Epithelial cell of proximal tubule (primary cell): ENCODE measurements around the gene APOL2. TPM values are rescaled to one million over a fixed set of nuclear protein-coding genes. Genes with fewer than 3 reads are reported as not detected.

Experiments
- DNase-seq: peaks from one replicate; pipeline ENCODE4 v3.0.0-alpha.2; 2011; ENCODE audit warnings: low read depth
- H3K4me3 ChIP-seq: 2 replicates; pipeline ENCODE4 v1.5.1; 2011; ENCODE audit warnings: low read depth, mild to moderate bottlenecking, low read length
- total RNA-seq: library from RNA; depleted of rRNA; stranded (reverse); fragments of >200 nt; gene quantifications from 2 replicates; pipeline ENCODE4 v1.2.3, GENCODE V29; 2015
- TF ChIP-seq, protein P1 (sequence below): conservative IDR thresholded peaks from 2 replicates; pipeline ENCODE4 v1.5.1; 2012; ENCODE audit warnings: low read depth, mild to moderate bottlenecking, low read length

Gene APOL2, protein sequence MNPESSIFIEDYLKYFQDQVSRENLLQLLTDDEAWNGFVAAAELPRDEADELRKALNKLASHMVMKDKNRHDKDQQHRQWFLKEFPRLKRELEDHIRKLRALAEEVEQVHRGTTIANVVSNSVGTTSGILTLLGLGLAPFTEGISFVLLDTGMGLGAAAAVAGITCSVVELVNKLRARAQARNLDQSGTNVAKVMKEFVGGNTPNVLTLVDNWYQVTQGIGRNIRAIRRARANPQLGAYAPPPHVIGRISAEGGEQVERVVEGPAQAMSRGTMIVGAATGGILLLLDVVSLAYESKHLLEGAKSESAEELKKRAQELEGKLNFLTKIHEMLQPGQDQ
- total RNA-seq = 22.8 and 37.8 TPM in 2 replicates

DNA sequence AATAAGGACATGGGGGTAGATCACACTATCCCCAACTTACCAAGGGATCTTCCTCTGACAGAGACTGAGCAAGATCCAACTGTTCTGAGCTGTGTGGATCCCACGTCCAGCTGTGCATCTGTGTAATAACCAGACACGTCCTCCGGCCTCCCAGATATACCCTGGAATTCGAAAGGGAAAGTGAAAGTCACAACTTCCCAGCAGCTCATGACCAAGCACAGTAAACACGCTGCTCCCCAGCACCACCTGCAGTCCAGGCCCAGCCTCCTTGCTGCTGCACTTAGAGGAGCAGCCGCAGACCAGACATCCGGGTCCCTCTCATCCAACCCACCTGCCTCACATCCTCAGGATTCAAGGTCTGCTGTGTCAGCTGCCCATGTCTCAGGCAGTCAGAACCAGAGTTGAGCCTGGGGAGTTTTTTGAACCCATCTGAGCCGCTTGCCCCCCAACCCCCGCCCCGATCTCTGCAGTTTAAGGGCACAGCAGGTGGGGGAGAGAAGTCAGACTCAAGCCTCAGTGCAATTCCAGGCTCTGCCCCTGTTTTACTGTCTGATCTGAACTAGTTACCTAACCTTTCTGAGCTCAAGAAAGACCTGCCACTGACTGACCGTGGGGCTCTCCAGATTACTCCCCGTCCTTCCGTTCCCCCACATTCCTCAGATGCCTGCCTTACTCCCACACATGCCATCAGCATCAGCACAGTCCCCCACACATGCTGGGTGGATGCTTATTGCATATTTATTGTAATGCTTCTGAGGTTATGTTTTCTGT lies at the start of gene APOL2:
Gene APOL2 (minus strand): TSS at position 127 of the 771 bp plus-strand sequence. CDS start 6,365 bp downstream, outside the sequence.
- TF ChIP-seq, protein P1, sequence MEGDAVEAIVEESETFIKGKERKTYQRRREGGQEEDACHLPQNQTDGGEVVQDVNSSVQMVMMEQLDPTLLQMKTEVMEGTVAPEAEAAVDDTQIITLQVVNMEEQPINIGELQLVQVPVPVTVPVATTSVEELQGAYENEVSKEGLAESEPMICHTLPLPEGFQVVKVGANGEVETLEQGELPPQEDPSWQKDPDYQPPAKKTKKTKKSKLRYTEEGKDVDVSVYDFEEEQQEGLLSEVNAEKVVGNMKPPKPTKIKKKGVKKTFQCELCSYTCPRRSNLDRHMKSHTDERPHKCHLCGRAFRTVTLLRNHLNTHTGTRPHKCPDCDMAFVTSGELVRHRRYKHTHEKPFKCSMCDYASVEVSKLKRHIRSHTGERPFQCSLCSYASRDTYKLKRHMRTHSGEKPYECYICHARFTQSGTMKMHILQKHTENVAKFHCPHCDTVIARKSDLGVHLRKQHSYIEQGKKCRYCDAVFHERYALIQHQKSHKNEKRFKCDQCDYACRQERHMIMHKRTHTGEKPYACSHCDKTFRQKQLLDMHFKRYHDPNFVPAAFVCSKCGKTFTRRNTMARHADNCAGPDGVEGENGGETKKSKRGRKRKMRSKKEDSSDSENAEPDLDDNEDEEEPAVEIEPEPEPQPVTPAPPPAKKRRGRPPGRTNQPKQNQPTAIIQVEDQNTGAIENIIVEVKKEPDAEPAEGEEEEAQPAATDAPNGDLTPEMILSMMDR = peak; percentile 67
- H3K4me3 ChIP-seq = peak within 1 kb of the TSS; percentile 81
- DNase-seq = peak; percentile 69

DNA sequence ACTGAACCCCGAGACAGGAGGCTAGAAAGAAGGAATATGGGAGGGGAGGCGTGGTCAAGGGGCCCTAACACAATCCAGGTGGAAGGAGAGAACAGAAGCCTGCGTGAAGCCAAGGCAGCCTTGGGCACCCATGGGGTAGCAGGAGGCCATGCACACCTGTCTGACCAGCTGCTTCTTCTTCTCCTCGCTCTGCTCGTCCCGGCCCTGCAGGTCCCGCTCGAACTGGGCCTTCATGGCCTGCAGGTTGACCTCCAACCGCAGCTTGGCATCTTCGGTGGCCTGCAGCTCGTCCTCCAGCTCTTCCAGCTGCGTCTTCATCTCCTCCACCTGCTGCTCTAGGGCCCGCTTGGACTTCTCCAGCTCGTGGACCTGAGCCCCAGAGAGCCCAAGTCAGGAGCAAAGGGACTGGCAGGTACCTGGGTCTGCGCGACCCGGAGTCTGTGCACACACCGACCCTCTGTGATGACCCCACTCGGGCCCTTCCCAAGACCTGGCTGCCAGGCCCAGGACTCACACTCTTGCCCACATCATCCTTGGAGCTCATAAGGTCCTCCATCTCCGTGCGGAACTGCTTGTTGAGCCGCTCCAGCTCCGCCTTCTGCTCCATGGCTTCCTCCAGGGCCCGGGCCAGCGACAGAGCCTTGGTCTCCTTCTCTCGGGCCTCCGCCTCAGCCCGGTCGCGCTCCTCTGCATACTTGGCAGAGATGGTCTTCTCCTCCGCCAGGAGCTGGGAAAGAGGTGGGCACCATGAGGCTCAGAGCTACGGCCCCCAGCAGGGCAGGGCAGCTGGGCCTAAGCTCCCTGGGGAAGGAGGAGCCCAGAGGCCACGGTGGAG lies 49.5 kb upstream of the APOL2 start:
- H3K4me3 ChIP-seq = no peak overlapping the region
- TF ChIP-seq, protein P1 = no peak
- DNase-seq = no peak

DNA sequence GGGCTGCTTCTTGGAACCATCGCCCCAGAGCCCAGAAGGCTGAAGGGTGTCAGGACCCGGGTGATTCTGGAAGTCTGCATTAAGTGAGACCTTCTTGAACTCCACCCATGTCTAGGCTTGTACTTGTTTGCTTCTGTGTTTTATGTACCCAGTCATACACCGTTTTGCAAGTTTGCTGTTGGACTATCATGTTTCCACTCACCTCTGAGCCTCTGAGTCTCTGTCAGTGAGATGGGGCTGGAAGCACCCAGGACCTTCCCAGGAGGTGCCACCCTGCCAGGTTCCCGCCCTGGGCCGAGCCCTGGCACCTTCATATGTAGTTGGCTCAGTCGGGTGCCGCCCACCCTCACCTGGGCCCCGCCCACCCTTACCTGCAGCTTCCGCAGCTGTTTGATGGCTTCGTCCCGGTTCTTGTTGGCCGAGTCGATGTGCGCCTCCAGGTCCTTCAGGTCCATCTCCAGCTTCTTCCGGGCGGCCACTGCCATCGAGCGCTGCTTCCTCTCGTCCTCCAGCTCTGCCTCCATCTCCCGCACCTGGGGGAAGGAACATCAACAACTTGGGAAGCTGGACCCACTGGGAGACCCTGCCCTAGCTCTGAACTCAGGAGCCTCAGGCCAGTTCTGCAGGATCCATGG lies 48.7 kb upstream of the APOL2 start:
- DNase-seq = no peak
- H3K4me3 ChIP-seq = no peak overlapping the region
- TF ChIP-seq, protein P1 = no peak

DNA sequence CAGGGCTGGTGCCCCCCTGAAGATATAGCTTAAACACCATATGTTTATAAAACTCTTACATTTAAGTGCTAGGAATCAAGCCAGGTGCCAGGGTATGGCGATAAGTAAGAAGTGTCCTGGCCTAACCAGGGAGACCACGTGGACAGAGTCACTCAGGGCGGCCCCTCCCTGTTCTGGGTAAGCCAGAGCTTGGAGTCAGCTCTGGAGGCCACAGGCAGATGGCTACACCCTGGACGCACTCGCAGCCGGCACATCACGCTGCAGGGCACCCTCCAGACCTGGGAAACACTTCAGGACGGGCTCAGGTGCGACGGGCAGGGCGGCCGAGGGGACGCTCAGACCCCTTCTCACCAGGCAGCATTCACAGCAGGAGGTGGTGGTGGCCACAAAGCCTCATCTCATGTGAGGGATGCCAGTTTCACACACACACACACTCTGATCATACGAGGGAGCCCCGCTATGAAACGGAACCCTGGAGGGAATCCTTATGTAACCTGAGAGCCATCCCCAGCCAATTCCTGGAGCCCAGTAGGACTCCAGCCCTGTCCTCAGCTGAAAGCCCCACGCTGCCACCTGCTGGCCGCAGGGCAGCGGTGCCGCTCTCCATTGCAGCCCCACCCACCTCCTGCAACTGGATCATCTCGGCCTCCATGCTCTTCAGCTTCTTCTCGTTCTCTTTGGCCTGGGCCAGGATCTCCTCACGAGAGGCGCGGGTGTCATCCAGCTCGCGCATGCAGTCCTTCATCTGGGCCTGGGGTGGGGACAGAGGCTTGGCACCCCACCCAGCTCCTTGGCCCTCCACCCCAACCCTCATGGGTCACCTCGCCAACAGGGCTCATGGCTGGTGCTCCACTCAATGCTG lies 47.0 kb upstream of the APOL2 start:
- TF ChIP-seq, protein P1 = peak; percentile 92
- no peak overlapping the region for H3K4me3 ChIP-seq
- no peak for DNase-seq

DNA sequence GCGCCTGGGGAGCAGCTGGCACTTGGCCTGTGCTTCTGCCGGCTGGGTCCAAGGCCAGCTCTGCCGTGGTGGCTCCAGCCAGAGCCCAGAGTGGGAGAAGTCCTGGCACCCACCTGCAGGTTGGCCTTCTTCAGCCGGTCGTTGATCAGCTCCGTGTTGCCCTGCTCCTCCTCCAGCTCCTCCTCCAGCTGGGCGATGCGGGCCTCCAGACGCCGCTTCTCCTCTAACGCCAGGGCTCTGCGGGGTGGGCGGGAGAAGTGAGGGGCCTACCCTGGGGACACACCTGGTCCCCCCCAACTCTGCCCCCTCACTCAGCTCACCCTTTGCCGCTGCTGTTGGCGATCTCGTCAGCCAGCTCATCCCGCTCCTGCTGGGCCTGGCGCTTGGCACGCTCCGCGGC lies 46.2 kb upstream of the APOL2 start:
- H3K4me3 ChIP-seq = no peak overlapping the region
- DNase-seq = no peak
- TF ChIP-seq, protein P1 = no peak
